GM13977 (cell line): ENCODE data around the gene KBTBD7.

Experiments
- DNase-seq: peaks from one replicate; pipeline ENCODE4 v3.0.0; 2012; ENCODE audit warnings: low spot score
- in situ Hi-C: fragments of 300-500 bp; cut with MboI; formaldehyde crosslinking; loops from one replicate; pipeline ENCODE4 v1.12.0; 2022; ENCODE audit warnings: low sequenced_read_pairs, low pct_unique_long_range_greater_than_20kb, mixed read lengths, inconsistent platforms; ENCODE audit not compliant: unreplicated experiment
- TF ChIP-seq, protein P1 (sequence below): IDR thresholded peaks from 2 replicates; pipeline ENCODE4 v1.5.1; 2012; ENCODE audit warnings: mild to moderate bottlenecking, control low read depth; ENCODE audit not compliant: insufficient read depth; ENCODE audit errors: extremely low read depth, missing control alignments

Gene KBTBD7

DNA sequence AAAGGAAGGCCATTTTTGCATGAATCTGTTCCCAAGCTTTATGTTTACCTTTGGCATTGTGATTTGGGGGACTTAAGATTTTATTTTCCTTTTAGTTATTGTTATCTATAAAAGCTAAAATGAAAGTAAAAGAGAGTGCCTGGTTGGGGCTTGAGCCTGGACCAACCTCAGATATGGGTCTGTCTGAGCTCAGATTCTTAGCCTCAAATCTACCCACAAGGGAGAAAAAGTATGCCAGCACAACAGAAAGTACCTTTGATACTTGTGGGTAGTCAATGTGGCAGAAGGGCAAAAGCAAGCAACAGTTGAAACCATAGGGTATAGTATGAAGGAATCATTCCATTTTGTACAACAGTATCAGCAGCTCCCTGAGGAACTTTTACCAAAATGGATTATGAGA is 35.2 kb downstream of the KBTBD7 start:
- in situ Hi-C loops = no loop called here
- TF ChIP-seq, protein P1, sequence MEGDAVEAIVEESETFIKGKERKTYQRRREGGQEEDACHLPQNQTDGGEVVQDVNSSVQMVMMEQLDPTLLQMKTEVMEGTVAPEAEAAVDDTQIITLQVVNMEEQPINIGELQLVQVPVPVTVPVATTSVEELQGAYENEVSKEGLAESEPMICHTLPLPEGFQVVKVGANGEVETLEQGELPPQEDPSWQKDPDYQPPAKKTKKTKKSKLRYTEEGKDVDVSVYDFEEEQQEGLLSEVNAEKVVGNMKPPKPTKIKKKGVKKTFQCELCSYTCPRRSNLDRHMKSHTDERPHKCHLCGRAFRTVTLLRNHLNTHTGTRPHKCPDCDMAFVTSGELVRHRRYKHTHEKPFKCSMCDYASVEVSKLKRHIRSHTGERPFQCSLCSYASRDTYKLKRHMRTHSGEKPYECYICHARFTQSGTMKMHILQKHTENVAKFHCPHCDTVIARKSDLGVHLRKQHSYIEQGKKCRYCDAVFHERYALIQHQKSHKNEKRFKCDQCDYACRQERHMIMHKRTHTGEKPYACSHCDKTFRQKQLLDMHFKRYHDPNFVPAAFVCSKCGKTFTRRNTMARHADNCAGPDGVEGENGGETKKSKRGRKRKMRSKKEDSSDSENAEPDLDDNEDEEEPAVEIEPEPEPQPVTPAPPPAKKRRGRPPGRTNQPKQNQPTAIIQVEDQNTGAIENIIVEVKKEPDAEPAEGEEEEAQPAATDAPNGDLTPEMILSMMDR = no peak
- DNase-seq = no peak

DNA sequence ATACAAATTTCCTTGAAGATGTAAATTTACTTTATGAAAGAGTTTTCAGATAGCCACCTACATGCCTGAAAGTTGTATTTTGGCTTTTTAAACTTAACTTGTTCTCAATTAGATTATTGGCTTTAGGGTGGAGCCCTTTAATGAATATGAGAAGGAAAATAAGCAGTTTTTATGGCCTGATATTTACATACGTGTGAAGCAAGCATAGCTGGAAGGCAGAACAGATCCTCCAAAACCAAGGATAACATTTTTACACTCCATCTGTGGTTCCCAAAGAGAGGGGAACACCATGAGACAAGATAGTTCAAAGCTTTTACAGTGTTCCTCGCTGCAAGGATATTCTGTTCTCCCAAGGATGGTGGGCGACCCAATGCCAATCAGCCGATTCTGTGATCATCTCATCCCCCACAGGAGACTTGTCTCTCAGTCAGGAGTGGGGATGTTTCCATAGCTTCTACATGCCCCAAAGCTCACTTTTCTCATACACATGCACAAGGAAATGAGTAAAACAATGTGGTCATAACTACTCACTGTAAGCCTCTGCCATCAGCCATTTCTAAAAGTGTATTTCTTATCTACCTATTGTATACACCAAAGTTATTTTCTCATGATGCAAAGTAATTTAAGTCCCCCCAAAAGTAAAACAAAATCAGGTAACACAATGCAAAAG is 37.2 kb downstream of the KBTBD7 start:
- DNase-seq = no peak
- in situ Hi-C loops = no loop called here
- TF ChIP-seq, protein P1 = no peak

DNA sequence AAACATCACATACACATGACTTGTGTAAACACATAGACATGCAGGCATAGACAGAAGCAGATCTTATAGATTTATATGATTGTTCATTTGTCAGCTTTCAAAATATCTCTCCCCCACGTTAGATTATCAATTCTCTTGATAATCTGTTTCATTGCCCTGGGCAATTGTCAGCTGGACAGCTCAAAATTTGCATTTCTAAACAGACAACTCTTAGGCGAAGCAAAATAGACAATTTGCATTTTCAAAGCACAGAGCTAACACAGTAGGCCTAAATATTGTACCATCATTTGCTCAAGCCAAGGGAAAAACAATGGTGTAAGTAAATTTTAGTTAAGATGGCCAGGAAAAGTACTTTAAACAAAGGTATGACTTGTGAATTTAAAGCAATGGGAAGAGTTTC is 37.7 kb downstream of the KBTBD7 start:
- in situ Hi-C loops = no loop called here
- no peak for DNase-seq
- TF ChIP-seq, protein P1 = no peak

DNA sequence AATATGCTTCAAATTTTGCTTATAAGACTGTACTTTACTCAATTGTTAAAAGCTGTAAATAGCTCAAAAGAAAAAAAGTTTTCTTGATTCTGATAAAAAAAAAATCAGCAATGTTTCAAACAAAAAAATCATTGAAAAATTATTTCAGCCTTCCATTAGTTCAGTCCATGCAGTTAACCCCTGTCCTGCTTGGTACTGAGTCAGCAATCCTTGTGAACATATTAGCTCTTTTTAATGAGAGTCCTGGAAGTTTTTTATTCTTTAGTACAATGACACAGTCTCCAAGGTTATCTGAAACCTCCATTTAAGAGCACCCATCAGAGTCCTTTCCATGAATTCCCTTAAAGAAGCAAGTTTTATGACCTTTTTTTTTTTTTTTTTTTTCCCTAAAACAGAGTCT is 40.3 kb downstream of the KBTBD7 start:
- TF ChIP-seq, protein P1 = no peak

DNA sequence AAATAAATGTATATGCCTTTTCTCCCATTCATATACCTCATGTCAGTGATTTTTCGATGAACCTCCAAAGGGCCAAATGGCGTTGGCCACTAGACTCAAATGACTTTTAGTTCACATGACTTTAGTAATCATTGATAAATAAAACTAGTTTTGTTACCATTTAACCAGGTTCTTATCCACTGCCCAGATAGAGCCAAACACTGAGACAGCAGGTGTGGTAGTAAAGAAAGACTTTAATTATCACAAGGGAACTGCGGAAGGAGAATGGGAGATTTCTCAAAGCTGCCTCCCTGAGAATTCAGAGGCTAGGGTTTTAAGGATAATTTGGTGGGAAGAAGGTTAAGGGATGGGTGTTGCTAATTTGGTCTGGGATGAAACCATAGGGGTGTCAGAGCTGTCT is 42.4 kb downstream of the KBTBD7 start:
- DNase-seq = no peak
- in situ Hi-C loops = no loop called here
- TF ChIP-seq, protein P1 = no peak

More for the DNA sequence above, 40.3 kb downstream of the KBTBD7 start:
- in situ Hi-C loops = no loop called here
- no peak for DNase-seq

DNA sequence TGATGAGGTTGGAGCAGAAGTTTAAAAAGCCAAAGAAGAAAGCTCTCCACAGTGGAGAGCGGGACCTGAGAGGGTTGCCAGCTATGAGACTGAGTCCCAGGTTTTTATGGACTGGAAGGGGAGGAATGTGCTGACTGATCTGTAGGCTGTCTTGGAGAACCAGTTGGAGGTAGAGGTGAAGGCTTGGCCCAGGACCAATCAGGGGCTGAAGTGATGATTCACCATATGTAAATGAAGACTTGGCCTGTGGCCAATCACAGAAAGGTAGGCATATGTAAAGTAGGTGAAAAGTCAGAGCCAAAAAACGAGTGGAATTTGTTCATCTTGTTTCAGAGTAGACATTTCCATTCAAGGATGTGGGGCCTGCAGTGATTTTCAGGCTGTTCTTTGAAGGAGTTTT is 44.3 kb downstream of the KBTBD7 start:
- no peak for DNase-seq
- TF ChIP-seq, protein P1 = no peak
- in situ Hi-C loops = no loop called here
